ENCODE measurements around the gene CD63.

GRCh38 chr12:55707219-55707671 lies 21.6 kb downstream of the CD63 start:
- no peak for TF ChIP-seq ELF4 (IDR thresholded peaks at IDR 0.05)
- TF ChIP-seq SP1 (IDR thresholded peaks at IDR 0.05), result no peak
- TF ChIP-seq BHLHE40 (IDR thresholded peaks at IDR 0.05; ENCODE audit: borderline replicate concordance), result no peak
- no peak for TF ChIP-seq FOXM1 (IDR thresholded peaks at IDR 0.05; ENCODE audit: borderline replicate concordance)
